ENCODE measurements around the gene ANKRD39. TPM values are rescaled to one million over a fixed set of nuclear protein-coding genes. Genes with fewer than 3 reads are reported as not detected.

Gene ANKRD39
- total RNA-seq, 6 experiments from 2014 or later, result 6.0 to 16.3 (median 9.7) TPM

GRCh38 chr2:96897491-96898134, 39.8 kb upstream of the ANKRD39 start:
- no peak for ATAC-seq
- no peaks in the 10 kb centered on the region for H3K36me3 ChIP-seq
- 63% methylated on average over 11 of the region's 11 CpGs for WGBS (ENCODE audit: insufficient coverage, low coverage, low lambda C conversion rate, missing lambda C conversion rate)
- H3K9me3 ChIP-seq, result no peaks in the 10 kb centered on the region
- no peak overlapping the region for H3K27ac ChIP-seq
- H3K4me1 ChIP-seq, result no peaks in the 10 kb centered on the region
- no peak overlapping the region for H3K4me3 ChIP-seq
- no peak for DNase-seq
- H3K27me3 ChIP-seq, result no peaks in the 10 kb centered on the region
- TF ChIP-seq, protein P1, sequence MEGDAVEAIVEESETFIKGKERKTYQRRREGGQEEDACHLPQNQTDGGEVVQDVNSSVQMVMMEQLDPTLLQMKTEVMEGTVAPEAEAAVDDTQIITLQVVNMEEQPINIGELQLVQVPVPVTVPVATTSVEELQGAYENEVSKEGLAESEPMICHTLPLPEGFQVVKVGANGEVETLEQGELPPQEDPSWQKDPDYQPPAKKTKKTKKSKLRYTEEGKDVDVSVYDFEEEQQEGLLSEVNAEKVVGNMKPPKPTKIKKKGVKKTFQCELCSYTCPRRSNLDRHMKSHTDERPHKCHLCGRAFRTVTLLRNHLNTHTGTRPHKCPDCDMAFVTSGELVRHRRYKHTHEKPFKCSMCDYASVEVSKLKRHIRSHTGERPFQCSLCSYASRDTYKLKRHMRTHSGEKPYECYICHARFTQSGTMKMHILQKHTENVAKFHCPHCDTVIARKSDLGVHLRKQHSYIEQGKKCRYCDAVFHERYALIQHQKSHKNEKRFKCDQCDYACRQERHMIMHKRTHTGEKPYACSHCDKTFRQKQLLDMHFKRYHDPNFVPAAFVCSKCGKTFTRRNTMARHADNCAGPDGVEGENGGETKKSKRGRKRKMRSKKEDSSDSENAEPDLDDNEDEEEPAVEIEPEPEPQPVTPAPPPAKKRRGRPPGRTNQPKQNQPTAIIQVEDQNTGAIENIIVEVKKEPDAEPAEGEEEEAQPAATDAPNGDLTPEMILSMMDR (IDR thresholded peaks at IDR 0.05), result no peak
- no peak for TF ChIP-seq POLR2A (IDR thresholded peaks at IDR 0.05)
- intact Hi-C loops (cut with DNase I), result no loop called here

GRCh38 chr2:96895746-96896651, 38.2 kb upstream of the ANKRD39 start:
- H3K27me3 ChIP-seq, result no peaks in the 10 kb centered on the region
- no peak for ATAC-seq
- H3K36me3 ChIP-seq, result no peaks in the 10 kb centered on the region
- no peak for TF ChIP-seq POLR2A (IDR thresholded peaks at IDR 0.05)
- TF ChIP-seq, protein P1 (IDR thresholded peaks at IDR 0.05), result no peak
- H3K4me1 ChIP-seq, result no peaks in the 10 kb centered on the region
- H3K4me3 ChIP-seq, result no peak overlapping the region
- H3K27ac ChIP-seq, result no peak overlapping the region
- intact Hi-C loops (cut with DNase I), result no loop called here
- WGBS (ENCODE audit: insufficient coverage, low coverage, low lambda C conversion rate, missing lambda C conversion rate), result 61% methylated on average over 3 of the region's 18 CpGs
- DNase-seq, result no peak
- H3K9me3 ChIP-seq, result no peaks in the 10 kb centered on the region

DNA sequence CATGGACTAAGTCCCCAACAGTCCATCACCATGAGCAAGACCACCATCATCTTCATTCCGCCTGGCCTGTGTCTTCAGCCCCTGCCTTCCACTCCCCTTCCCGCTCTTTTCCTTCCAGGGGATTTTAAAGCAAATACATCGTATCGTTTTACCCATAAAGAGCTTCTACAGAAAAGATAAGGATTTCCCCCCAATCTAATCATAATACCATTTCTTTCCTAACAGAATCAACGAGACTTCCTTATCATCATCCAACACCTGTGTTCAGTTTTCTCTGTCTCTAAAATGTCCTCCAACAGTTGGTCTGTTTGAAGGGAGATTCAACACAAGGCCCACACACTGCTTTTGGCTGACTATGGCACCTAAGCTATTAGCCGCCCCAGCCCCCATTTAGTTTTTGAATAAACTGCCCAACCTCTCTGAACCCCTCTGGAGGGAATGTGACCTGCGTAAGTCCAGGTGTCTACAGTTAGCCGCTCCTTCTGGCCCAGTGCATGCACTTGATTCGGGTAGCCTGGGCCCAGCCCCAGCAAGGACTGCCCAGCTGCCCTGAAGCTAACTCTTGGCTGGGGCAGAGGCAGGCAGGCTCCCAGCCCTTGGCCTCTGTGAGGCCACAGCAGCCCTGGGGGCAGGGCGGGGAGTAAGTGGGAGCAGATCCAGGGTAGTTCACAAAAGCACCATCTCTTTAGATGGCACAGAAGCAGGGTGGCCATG, 37.4 kb upstream of the ANKRD39 start:
- DNase-seq (no peak), ATAC-seq (no peak)
- Histone ChIP-seq H3K27me3 (no peaks in the 10 kb centered on the region), H3K9me3 (no peaks in the 10 kb centered on the region), H3K27ac (no peak overlapping the region), H3K36me3 (no peaks in the 10 kb centered on the region), H3K4me1 (no peaks in the 10 kb centered on the region), H3K4me3 (no peak overlapping the region)
- TF ChIP-seq, protein P1 (IDR thresholded peaks at IDR 0.05), result no peak
- TF ChIP-seq POLR2A (IDR thresholded peaks at IDR 0.05), result no peak
- 69% methylated on average over 6 of the region's 10 CpGs for WGBS (ENCODE audit: insufficient coverage, low coverage, low lambda C conversion rate, missing lambda C conversion rate)
- intact Hi-C loops (cut with DNase I), result no loop called here

DNA sequence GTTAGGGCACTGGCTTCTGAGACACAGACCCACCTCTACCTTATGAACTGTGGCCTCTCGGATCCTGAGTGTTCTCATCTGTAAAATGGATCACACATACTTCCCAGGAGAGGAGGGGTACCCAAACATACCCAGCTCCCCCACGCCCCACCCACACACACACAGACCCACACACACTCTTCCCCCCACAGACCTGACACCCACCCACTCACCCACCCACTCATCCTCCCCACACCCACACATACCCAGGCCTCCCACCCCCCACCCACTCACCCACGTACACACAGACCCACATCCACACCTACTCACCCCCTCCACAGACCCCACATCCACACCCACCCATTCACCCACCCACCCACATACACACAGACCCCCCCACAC, 36.3 kb upstream of the ANKRD39 start:
- H3K9me3 ChIP-seq, result no peaks in the 10 kb centered on the region
- no peak for ATAC-seq
- intact Hi-C loops (cut with DNase I), result no loop called here
- no peak overlapping the region for H3K4me3 ChIP-seq
- H3K4me1 ChIP-seq, result no peaks in the 10 kb centered on the region
- H3K36me3 ChIP-seq, result no peaks in the 10 kb centered on the region
- H3K27ac ChIP-seq, result no peak overlapping the region
- WGBS (ENCODE audit: insufficient coverage, low coverage, low lambda C conversion rate, missing lambda C conversion rate), result 78% methylated on average over 1 of the region's 3 CpGs
- no peak for DNase-seq
- TF ChIP-seq, protein P1 (IDR thresholded peaks at IDR 0.05), result no peak
- no peak for TF ChIP-seq POLR2A (IDR thresholded peaks at IDR 0.05)
- H3K27me3 ChIP-seq, result no peaks in the 10 kb centered on the region

Data from right lobe of liver (tissue), 6 donors.